GOT3 (cell line): ENCODE measurements around the gene SPANXN2.
"Not testable (repeated sequence)": the region's sequence is repeated elsewhere in the genome, so short reads cannot be mapped to it uniquely, and the experiment has no call there.

Experiments used
- DNase-seq: peaks from one replicate; lab custom pipeline; 2025; ENCODE audit warnings: mixed read lengths; lab: John Stamatoyannopoulos, UW

The SPANXN2 gene, protein sequence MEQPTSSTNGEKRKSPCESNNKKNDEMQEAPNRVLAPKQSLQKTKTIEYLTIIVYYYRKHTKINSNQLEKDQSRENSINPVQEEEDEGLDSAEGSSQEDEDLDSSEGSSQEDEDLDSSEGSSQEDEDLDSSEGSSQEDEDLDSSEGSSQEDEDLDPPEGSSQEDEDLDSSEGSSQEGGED

DNA sequence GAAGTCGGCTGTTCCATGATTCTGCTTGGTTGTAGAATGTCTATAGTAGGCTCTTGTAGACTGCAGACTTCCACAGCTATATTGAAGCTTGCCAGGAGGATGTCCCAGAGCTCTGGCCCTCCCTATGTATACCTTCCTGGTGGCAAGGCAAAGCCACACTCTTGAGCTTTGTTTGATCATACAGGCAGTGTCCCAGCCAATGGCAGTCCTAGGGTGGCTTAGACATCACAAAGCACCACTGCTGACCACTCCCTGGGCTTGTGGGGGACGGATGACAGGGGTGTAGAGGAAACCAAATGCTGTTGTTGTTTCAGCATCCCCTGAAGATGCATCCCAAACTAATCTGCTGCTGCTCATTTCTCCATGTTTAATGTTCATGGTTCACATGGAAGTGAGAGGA lies at the start of gene SPANXN2:
Gene SPANXN2, minus strand, starts transcription at position 101 of the 400 bp plus-strand sequence. Its CDS starts 84 bp downstream, at position 17.
- DNase-seq: not testable (repeated sequence)

DNA sequence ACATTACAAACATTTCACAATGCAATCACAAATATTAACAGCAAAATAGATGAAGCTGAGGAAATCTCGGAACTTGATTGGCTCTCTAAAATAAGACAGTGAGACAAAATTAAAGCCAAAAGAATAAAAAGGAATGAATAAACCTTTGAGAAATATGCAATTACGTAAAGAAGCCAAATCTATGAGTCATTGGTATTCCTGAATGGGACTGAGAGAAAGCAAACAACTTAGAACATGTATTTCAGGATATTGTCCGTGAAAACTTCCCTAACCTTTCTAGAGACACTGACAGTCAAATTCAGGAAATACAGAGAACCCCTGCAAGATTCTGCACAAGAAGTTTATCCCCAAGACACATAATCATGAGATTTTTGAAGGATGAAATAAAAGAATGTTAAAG lies 48.4 kb upstream of the SPANXN2 start:
- DNase-seq: no peak

DNA sequence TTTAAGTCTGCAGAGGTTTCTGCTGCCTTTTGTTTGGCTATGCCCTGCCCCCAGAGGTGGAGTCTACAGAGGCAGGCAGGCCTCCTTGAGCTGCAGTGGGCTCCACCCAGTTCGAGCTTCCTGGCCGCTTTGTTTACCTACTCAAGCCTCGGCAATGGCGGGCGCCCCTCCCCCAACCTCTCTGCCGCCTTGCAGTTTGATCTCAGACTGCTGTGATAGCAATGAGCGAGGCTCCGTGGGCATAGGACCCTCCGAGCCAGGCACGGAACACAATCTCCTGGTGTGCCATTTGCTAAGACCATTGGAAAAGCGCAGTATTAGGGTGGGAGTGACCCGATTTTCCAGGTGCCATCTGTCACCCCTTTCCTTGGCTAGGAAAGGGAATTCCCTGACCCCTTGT lies 47.2 kb upstream of the SPANXN2 start:
- DNase-seq: not testable (repeated sequence)

DNA sequence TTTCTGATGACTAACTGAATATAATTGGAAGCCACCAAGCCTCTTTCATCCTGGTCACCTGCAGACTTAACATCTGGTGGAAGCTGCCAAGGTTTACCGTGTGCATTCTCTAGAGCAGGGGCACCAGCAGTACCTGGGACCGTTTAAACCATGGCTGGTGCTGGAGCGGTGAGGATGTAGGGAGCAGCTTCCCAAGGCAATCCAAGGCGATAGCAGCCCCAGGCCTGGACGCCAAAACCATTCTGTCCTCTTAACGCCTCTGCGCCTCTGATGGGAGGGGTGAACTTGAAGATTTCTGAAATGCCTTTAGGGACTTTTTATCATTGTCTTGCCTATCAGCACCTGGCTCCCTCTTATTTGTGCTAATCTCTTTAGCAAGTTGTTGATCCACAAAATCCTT lies 37.3 kb upstream of the SPANXN2 start:
- no peak for DNase-seq

DNA sequence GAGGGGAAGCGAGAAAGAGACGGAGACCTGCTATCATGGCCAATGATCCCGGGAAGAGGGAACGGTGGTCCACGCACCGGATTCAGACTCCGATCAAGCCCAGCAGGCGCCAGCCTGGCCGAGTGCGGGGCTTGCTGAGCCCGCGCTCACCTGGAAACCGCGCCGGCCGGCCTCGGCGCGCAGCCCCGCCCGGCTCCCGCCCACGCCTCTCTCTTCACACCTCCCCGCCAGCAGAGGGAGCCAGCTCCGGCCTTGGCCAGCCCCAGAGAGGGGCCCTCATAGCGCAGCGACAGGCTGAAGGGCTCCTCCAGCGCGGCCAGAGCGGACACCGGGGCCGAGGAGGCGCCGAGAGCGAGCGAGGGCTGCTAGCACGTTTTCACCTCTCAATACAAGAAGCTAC lies 36.8 kb upstream of the SPANXN2 start:
- no peak for DNase-seq

DNA sequence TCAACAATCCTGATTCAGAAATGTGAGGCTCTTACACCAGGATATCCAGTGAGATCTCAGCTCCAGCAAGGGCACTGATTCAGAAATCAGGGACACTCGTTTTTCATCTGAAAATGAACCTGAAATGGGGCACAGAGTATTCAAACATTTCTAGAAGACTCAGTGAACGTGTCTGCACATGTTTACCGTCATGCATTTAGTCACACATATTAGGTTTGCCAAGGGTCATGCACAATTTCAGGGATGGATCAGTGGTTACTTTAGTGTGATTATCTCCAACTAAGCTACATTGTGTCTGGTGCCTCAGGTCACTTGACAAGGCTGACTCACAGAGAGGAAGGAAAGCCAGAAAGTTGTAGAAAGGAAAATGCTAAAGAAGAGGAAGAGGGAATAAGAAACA lies 33.6 kb upstream of the SPANXN2 start:
- DNase-seq: no peak

DNA sequence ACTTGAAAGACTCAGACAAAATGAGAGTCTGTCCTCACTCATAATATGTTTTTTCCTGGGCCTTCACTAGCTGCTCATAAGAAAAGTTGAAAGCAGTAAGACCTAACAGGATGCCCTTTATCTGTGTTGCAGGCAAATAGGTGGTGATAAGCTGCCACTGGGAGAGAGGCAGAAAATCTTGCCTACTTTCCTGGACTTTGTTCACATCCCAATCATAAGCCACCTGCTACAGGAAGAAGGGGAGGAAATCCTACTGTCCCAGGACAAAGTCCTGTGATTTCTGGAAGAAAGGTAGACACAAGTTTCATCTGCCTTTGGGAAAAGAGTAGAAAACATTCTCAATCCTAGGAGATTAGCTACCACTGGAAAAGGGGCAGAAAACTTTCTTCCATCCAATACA lies 13.3 kb upstream of the SPANXN2 start:
- DNase-seq: no peak

DNA sequence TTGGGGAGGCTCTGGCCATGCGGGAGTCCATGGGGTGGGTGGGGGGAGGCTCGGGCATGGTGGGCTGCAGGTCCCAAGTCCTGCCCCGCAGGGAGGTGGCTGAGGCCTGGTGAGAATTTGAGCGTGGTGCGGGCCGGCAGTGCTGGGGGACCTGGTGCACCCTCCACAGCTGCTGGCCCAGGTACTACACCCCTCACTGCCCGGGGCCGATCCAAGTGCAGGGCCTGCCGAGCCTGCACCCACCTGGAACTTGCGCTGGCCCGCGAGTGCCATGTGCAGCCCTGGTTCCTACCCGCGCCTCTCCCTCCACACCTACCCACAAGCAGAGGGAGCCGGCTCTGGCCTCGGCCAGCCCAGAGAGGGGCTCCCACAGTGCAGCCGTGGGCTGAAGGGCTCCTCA lies 5.7 kb upstream of the SPANXN2 start:
- DNase-seq: no peak

DNA sequence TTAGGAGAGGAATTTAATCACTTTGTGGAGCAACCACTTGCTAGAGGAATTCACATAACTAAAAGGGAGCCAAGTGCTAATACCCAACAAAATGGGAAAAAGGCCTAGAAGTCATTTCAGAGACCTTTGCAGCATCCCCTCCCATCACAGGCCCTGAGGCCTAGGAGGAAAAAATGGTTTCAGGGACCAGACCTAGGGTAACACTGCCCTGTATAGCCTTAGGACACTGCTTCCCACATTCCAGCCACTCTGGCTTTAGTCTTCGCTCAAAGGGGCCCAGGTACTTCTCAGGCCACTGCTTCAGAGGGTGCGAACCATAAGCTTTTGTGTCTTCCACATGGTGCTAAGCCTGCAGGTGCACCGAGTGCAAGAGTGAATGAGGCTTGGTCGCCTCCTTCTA lies 19.1 kb downstream of the SPANXN2 start:
- DNase-seq: no peak

DNA sequence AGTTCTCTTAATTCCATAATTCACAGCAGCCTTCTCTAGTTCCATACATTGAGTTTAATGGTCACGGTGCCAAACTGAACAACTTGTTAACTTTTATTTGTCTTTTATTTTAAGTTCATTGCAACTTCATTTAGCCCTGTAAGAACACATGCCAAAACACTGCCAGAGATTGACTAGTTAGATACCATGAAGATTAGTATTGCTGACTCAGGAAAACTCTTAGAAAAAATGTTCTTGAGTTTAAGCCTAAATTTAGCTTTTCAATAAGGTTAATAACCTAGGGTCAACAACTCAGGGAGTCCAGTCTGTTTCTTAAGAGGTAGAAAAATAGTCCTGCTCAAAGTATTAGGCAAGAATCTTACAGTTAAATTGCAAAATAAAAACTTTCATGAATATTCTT lies 25.7 kb downstream of the SPANXN2 start:
- no peak for DNase-seq

DNA sequence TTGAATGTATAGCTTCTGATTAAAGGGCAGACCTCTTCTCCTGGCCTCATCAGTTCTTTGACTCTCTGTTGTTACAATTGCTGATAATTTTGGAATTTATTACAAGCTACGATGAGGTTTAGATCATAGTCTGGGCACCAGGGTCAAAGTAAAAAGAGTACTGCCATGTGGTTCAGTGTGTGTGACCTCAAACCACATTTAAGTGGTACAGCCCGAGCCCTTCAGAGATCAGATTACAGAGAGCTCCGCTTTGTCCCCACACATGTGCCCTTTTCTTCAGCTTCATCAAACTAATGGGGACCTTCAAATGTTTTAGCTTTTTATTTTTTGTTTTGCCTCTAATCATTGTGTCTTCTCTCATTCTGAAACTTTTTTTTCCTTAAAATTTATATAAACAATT lies 37.1 kb downstream of the SPANXN2 start:
- DNase-seq: no peak

DNA sequence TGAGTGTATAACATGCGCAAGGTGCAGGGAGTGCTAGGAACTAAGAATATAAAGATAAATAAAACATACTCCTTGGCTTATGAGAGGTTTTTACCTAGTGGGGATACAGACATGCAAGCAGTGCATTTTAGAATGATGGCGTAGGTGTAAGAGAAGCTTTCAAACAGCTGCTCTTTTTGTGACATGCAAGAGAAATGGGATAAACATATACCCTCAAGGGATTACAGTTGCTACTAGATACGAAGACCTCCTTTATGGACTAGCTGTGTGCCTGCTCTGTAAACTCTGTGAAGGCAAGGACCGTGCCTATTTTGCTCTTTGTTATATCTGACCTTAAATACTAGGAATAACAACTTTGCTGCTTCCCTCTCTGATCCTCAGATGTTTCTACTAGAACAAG lies 45.6 kb downstream of the SPANXN2 start:
- no peak for DNase-seq

DNA sequence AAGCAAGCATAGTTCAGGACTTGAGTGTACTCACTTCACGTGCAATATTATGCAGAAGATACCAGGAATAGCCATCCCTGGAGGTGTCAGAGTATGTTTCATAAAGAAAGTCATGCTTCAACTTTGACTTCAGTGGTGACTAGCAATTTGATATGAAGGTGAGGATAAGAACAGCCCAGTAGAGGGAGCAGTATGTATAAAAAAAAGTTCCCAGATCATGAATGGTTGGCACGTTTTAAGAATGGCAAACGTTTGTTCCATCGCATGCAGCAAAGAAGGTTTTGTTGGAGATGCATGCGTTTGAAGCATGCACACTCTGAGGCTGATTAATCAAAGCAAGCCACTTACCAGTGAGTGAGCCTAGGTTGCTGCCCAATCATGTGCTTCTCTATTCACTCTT lies 51.2 kb downstream of the SPANXN2 start:
- no peak for DNase-seq

DNA sequence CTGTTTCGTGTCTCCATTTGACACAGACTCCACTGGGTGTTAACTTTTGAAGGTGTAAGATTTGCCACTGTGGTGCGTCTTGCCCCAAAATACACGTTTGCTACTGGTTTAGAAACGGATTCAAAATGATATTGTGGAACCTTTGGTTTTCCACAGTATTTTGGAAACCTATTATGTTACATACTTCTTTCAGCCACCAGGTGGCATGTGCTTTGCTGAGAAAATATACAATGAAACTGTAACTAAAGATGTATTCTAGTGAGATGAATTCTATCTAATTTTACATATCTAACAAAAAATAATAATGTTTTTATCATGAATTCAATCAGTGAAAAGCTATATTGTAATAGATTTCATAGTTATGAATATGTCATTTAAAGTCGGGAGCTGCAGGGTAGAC lies 56.2 kb downstream of the SPANXN2 start:
- no peak for DNase-seq

DNA sequence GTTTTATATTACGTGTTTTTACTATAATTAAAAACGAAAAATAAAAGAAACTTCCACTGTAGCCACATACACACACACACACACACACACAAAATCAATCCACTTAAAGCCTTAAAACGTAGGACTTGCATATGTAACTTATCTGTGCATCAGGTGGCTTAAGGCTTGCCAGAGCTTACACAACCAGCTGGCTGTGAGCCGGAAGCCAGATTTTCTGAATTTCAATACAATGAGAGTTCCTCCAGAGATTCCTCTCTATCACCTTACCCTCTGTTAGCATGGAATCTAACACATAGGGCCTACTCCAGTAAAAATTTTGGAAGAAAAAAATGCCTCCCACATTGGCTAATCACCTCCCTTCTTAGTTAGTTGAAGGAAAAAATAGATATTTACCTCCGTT lies 56.8 kb downstream of the SPANXN2 start:
- no peak for DNase-seq
